ENCODE results near the gene SRGAP2B.
"Not testable (repeated sequence)": the region's sequence is repeated elsewhere in the genome, so short reads cannot be mapped to it uniquely, and the experiment has no call there.

SRGAP2B gene

GRCh38 chr1:144986171-144986860 is 108.8 kb downstream of the SRGAP2B start:
- not testable (repeated sequence) for H3K23ac ChIP-seq (ENCODE audit: low read depth, low read length, poor library complexity); H3K4me2 ChIP-seq (ENCODE audit: insufficient read depth, low read length, poor library complexity, severe bottlenecking)

GRCh38 chr1:144985550-144986170 is 109.5 kb downstream of the SRGAP2B start:
- WGBS, 2 donors (ENCODE audit: extremely low coverage in 2 of 2, insufficient read length in 2 of 2, insufficient replicate concordance in 1 of 2) = no CpG with 5 or more reads among the region's 7 CpGs
- not testable (repeated sequence) for H3K18ac ChIP-seq (ENCODE audit: low read length); H3K4me2 ChIP-seq (ENCODE audit: insufficient read depth, low read length, poor library complexity, severe bottlenecking); H3K4ac ChIP-seq (ENCODE audit: low read length); H4K8ac ChIP-seq (ENCODE audit: low read depth, low read length); H3K27ac ChIP-seq (replicated peaks; ENCODE audit: low read length); H3K23ac ChIP-seq (ENCODE audit: low read depth, low read length, poor library complexity); H2BK15ac ChIP-seq (ENCODE audit: low read length); H3K9me3 ChIP-seq (replicated peaks in 1 of 2; ENCODE audit: control insufficient read depth in 2 of 2, insufficient read depth in 1 of 2, low read depth in 1 of 2, low read length in 2 of 2); H3K36me3 ChIP-seq (replicated peaks in 1 of 2; ENCODE audit: control insufficient read depth in 2 of 2, insufficient read depth in 2 of 2, low read length in 2 of 2); H2AFZ ChIP-seq (ENCODE audit: low read length); H4K91ac ChIP-seq (ENCODE audit: low read depth, low read length, poor library complexity); H3K14ac ChIP-seq (ENCODE audit: low read length); H3K79me1 ChIP-seq (ENCODE audit: low read depth, low read length); H3K9ac ChIP-seq (ENCODE audit: low read depth, low read length, poor library complexity); H3K4me1 ChIP-seq (ENCODE audit: control insufficient read depth in 2 of 2, insufficient read depth in 1 of 2, low read depth in 1 of 2, low read length in 2 of 2); H2BK12ac ChIP-seq (ENCODE audit: low read length); DNase-seq (ENCODE audit: low spot score); H2AK5ac ChIP-seq (ENCODE audit: low read depth, low read length); H2BK5ac ChIP-seq (ENCODE audit: low read length); H3K27me3 ChIP-seq (ENCODE audit: control insufficient read depth in 3 of 3, insufficient read depth in 3 of 3, low read depth in 1 of 3, low read length in 3 of 3); H3K4me3 ChIP-seq (ENCODE audit: low read length in 2 of 2); H2BK120ac ChIP-seq (ENCODE audit: low read depth, low read length)

More at GRCh38 chr1:144986171-144986860, 108.8 kb downstream of the SRGAP2B start:
- DNase-seq (ENCODE audit: low spot score); H4K91ac ChIP-seq (ENCODE audit: low read depth, low read length, poor library complexity); H3K9me3 ChIP-seq (replicated peaks in 1 of 2; ENCODE audit: control insufficient read depth in 2 of 2, insufficient read depth in 1 of 2, low read depth in 1 of 2, low read length in 2 of 2); H3K27me3 ChIP-seq (ENCODE audit: control insufficient read depth in 3 of 3, insufficient read depth in 3 of 3, low read depth in 1 of 3, low read length in 3 of 3); H2AK5ac ChIP-seq (ENCODE audit: low read depth, low read length); H3K36me3 ChIP-seq (replicated peaks in 1 of 2; ENCODE audit: control insufficient read depth in 2 of 2, insufficient read depth in 2 of 2, low read length in 2 of 2); H2BK12ac ChIP-seq (ENCODE audit: low read length); H3K4me1 ChIP-seq (ENCODE audit: control insufficient read depth in 2 of 2, insufficient read depth in 1 of 2, low read depth in 1 of 2, low read length in 2 of 2); H3K9ac ChIP-seq (ENCODE audit: low read depth, low read length, poor library complexity); H3K79me1 ChIP-seq (ENCODE audit: low read depth, low read length); H3K14ac ChIP-seq (ENCODE audit: low read length); H4K8ac ChIP-seq (ENCODE audit: low read depth, low read length); H2AFZ ChIP-seq (ENCODE audit: low read length); H3K18ac ChIP-seq (ENCODE audit: low read length); H2BK120ac ChIP-seq (ENCODE audit: low read depth, low read length); H3K4me3 ChIP-seq (ENCODE audit: low read length in 2 of 2); H3K4ac ChIP-seq (ENCODE audit: low read length); H2BK15ac ChIP-seq (ENCODE audit: low read length); H3K27ac ChIP-seq (replicated peaks; ENCODE audit: low read length); H2BK5ac ChIP-seq (ENCODE audit: low read length): not testable (repeated sequence)
- WGBS, 2 donors (ENCODE audit: extremely low coverage in 2 of 2, insufficient read length in 2 of 2, insufficient replicate concordance in 1 of 2) = no CpG with 5 or more reads among the region's 7 CpGs

GRCh38 chr1:144982802-144983525 is 112.2 kb downstream of the SRGAP2B start:
- WGBS, 2 donors (ENCODE audit: extremely low coverage in 2 of 2, insufficient read length in 2 of 2, insufficient replicate concordance in 1 of 2) = no CpG with 5 or more reads among the region's 6 CpGs
- not testable (repeated sequence) for DNase-seq (ENCODE audit: low spot score); H3K9ac ChIP-seq (ENCODE audit: low read depth, low read length, poor library complexity); H3K14ac ChIP-seq (ENCODE audit: low read length); H3K4me3 ChIP-seq (ENCODE audit: low read length in 2 of 2); H3K9me3 ChIP-seq (replicated peaks in 1 of 2; ENCODE audit: control insufficient read depth in 2 of 2, insufficient read depth in 1 of 2, low read depth in 1 of 2, low read length in 2 of 2); H2BK12ac ChIP-seq (ENCODE audit: low read length); H2BK15ac ChIP-seq (ENCODE audit: low read length); H3K4me1 ChIP-seq (ENCODE audit: control insufficient read depth in 2 of 2, insufficient read depth in 1 of 2, low read depth in 1 of 2, low read length in 2 of 2); H2AFZ ChIP-seq (ENCODE audit: low read length); H3K18ac ChIP-seq (ENCODE audit: low read length); H3K4me2 ChIP-seq (ENCODE audit: insufficient read depth, low read length, poor library complexity, severe bottlenecking); H4K91ac ChIP-seq (ENCODE audit: low read depth, low read length, poor library complexity); H3K79me1 ChIP-seq (ENCODE audit: low read depth, low read length); H4K8ac ChIP-seq (ENCODE audit: low read depth, low read length); H3K4ac ChIP-seq (ENCODE audit: low read length); H3K27me3 ChIP-seq (ENCODE audit: control insufficient read depth in 3 of 3, insufficient read depth in 3 of 3, low read depth in 1 of 3, low read length in 3 of 3); H2AK5ac ChIP-seq (ENCODE audit: low read depth, low read length); H2BK120ac ChIP-seq (ENCODE audit: low read depth, low read length); H3K36me3 ChIP-seq (replicated peaks in 1 of 2; ENCODE audit: control insufficient read depth in 2 of 2, insufficient read depth in 2 of 2, low read length in 2 of 2); H3K23ac ChIP-seq (ENCODE audit: low read depth, low read length, poor library complexity); H2BK5ac ChIP-seq (ENCODE audit: low read length); H3K27ac ChIP-seq (replicated peaks; ENCODE audit: low read length)

GRCh38 chr1:144981157-144981556 is 114.0 kb downstream of the SRGAP2B start:
- not testable (repeated sequence) for H3K27ac ChIP-seq (replicated peaks; ENCODE audit: low read length); H4K91ac ChIP-seq (ENCODE audit: low read depth, low read length, poor library complexity); H3K18ac ChIP-seq (ENCODE audit: low read length); H4K8ac ChIP-seq (ENCODE audit: low read depth, low read length); H3K9ac ChIP-seq (ENCODE audit: low read depth, low read length, poor library complexity); H3K23ac ChIP-seq (ENCODE audit: low read depth, low read length, poor library complexity); H3K4me3 ChIP-seq (ENCODE audit: low read length in 2 of 2); H3K9me3 ChIP-seq (replicated peaks in 1 of 2; ENCODE audit: control insufficient read depth in 2 of 2, insufficient read depth in 1 of 2, low read depth in 1 of 2, low read length in 2 of 2); H3K4me1 ChIP-seq (ENCODE audit: control insufficient read depth in 2 of 2, insufficient read depth in 1 of 2, low read depth in 1 of 2, low read length in 2 of 2); H3K4me2 ChIP-seq (ENCODE audit: insufficient read depth, low read length, poor library complexity, severe bottlenecking); H2AFZ ChIP-seq (ENCODE audit: low read length); H3K14ac ChIP-seq (ENCODE audit: low read length); H2BK5ac ChIP-seq (ENCODE audit: low read length); H2BK12ac ChIP-seq (ENCODE audit: low read length); H2BK15ac ChIP-seq (ENCODE audit: low read length); H2BK120ac ChIP-seq (ENCODE audit: low read depth, low read length); H3K79me1 ChIP-seq (ENCODE audit: low read depth, low read length); H3K27me3 ChIP-seq (ENCODE audit: control insufficient read depth in 3 of 3, insufficient read depth in 3 of 3, low read depth in 1 of 3, low read length in 3 of 3); H3K4ac ChIP-seq (ENCODE audit: low read length); H2AK5ac ChIP-seq (ENCODE audit: low read depth, low read length); H3K36me3 ChIP-seq (replicated peaks in 1 of 2; ENCODE audit: control insufficient read depth in 2 of 2, insufficient read depth in 2 of 2, low read length in 2 of 2); DNase-seq (ENCODE audit: low spot score)
- WGBS, 2 donors (ENCODE audit: extremely low coverage in 2 of 2, insufficient read length in 2 of 2, insufficient replicate concordance in 1 of 2) = no CpG with 5 or more reads among the region's 4 CpGs

Measured in neuronal stem cell (in vitro differentiated cells).